Gastrocnemius medialis (tissue), 4 donors: ENCODE data around the gene REEP1.
"Not testable (repeated sequence)": the region's sequence is repeated elsewhere in the genome, so short reads cannot be mapped to it uniquely, and the experiment has no call there.

ENCODE experiments used
- POLR2A ChIP-seq, 2 donors: fragments of 450-650 bp; IDR thresholded peaks; one replicate each; pipeline ENCODE4 v1.6.1; 2017; ENCODE audit warnings: antibody characterized with exemption in 2 of 2, mild to moderate bottlenecking in 2 of 2, moderate library complexity in 2 of 2
- TF ChIP-seq, protein P1 (sequence below), 5 experiments: fragments of 450-650 bp in 3 of 5; fragments of 200-600 bp in 2 of 5; sonication (generic) in 2 of 5; IDR thresholded peaks in 4 of 5; conservative IDR thresholded peaks in 1 of 5; 1 replicate in 4 of 5; 2 replicates in 1 of 5; pipeline ENCODE4 v1.5.1; 2016 to 2019; ENCODE audit warnings: antibody characterized with exemption in 5 of 5, mild to moderate bottlenecking in 3 of 5, moderate library complexity in 3 of 5

DNA sequence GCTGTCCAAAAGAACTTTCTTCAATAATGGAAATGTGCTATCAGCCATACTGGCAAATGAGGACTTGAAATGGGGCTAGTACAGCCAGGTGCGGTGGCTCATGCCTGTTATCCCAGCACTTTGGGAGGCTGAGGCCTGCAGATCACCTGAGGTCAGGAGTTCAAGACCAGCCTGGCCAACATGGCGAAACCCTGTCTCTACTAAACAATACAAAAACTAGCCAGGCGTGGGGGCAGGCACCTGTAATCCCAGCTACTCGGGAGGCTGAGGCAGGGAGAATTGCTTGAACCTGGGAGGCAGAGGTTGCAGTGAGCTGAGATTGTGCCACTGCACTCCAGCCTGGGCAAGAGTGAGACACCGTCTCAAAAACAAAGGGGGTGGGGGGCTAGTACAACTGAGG lies 92.6 kb downstream of the REEP1 start:
- TF ChIP-seq, protein P1, sequence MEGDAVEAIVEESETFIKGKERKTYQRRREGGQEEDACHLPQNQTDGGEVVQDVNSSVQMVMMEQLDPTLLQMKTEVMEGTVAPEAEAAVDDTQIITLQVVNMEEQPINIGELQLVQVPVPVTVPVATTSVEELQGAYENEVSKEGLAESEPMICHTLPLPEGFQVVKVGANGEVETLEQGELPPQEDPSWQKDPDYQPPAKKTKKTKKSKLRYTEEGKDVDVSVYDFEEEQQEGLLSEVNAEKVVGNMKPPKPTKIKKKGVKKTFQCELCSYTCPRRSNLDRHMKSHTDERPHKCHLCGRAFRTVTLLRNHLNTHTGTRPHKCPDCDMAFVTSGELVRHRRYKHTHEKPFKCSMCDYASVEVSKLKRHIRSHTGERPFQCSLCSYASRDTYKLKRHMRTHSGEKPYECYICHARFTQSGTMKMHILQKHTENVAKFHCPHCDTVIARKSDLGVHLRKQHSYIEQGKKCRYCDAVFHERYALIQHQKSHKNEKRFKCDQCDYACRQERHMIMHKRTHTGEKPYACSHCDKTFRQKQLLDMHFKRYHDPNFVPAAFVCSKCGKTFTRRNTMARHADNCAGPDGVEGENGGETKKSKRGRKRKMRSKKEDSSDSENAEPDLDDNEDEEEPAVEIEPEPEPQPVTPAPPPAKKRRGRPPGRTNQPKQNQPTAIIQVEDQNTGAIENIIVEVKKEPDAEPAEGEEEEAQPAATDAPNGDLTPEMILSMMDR (IDR thresholded peaks at IDR 0.05 in 4 of 5, conservative IDR thresholded peaks at IDR 0.05 in 1 of 5) = not testable (repeated sequence)
- TF ChIP-seq POLR2A (IDR thresholded peaks at IDR 0.05) = not testable (repeated sequence)
